ENCODE measurements around the gene ERG28.
A peak's percentile ranks its signal among the peaks of the same experiment; 100 is the strongest.

ERG28 gene

GRCh38 chr14:75675265-75675960 is 14.7 kb upstream of the ERG28 start:
- TF ChIP-seq CTCF (conservative IDR thresholded peaks at IDR 0.05; ENCODE audit: low read depth, low read length): peak; percentile 37
- no peak for DNase-seq (ENCODE audit: low read depth)
- no peak overlapping the region for H3K4me3 ChIP-seq (ENCODE audit: low read length)

- H3K4me3 ChIP-seq (ENCODE audit: low read length): no peak overlapping the region
- TF ChIP-seq CTCF (conservative IDR thresholded peaks at IDR 0.05; ENCODE audit: low read depth, low read length): no peak
- no peak for DNase-seq (ENCODE audit: low read depth)
Measured at GRCh38 chr14:75673345-75674035, 12.8 kb upstream of the ERG28 start.

GRCh38 chr14:75672605-75673192 is 12.0 kb upstream of the ERG28 start:
- no peak for TF ChIP-seq CTCF (conservative IDR thresholded peaks at IDR 0.05; ENCODE audit: low read depth, low read length)
- no peak overlapping the region for H3K4me3 ChIP-seq (ENCODE audit: low read length)
- no peak for DNase-seq (ENCODE audit: low read depth)

GRCh38 chr14:75667099-75667765 is 6.6 kb upstream of the ERG28 start:
- no peak for DNase-seq (ENCODE audit: low read depth)
- no peak overlapping the region for H3K4me3 ChIP-seq (ENCODE audit: low read length)
- no peak for TF ChIP-seq CTCF (conservative IDR thresholded peaks at IDR 0.05; ENCODE audit: low read depth, low read length)

GRCh38 chr14:75662966-75663365 is 2.3 kb upstream of the ERG28 start:
- no peak for TF ChIP-seq CTCF (conservative IDR thresholded peaks at IDR 0.05; ENCODE audit: low read depth, low read length)
- H3K4me3 ChIP-seq (ENCODE audit: low read length): no peak overlapping the region
- DNase-seq (ENCODE audit: low read depth): no peak

GRCh38 chr14:75661499-75661814 is 781 bp upstream of the ERG28 start:
- peak overlapping the region; percentile 97 for H3K4me3 ChIP-seq (ENCODE audit: low read length)
- no peak for TF ChIP-seq CTCF (conservative IDR thresholded peaks at IDR 0.05; ENCODE audit: low read depth, low read length)
- DNase-seq (ENCODE audit: low read depth): no peak

Data from retinal pigment epithelial cell (primary cell).